ENCODE results near the gene USP31.

- TF ChIP-seq CTCF (IDR thresholded peaks at IDR 0.05) (no peak), POLR2A (IDR thresholded peaks at IDR 0.05) (no peak)
These were observed 46.2 kb upstream of the USP31 start for GRCh38 chr16:23195366-23195978.
